GM18907 (cell line): Measurements from ENCODE around the gene ADAD2.

Source experiments
- ATAC-seq: cut with Tn5 transposase; IDR thresholded peaks from one replicate; pipeline ENCODE4 v1.9.1; 2021; ENCODE audit warnings: mild to moderate bottlenecking, moderate library complexity; ENCODE audit not compliant: unreplicated experiment

The ADAD2 gene

DNA sequence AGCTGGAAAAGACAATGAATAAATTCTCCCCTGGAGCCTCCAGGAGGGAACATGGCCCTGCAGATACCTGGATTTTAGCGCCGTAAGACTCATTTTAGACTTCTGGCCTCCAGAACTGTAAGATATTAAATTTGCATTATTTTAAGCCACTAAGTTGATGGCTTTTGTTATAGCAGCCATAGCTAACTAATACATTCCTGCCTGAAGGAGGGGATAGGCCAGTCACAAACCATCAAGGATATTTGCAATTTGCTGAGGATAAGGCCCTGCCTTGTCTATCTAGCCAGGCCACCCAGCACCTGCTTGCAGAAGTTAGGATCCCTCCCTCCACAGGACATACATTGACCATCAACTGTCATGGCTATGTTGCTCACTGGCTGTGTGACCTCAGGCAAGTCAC lies 53.8 kb downstream of the ADAD2 start:
- no peak for ATAC-seq

DNA sequence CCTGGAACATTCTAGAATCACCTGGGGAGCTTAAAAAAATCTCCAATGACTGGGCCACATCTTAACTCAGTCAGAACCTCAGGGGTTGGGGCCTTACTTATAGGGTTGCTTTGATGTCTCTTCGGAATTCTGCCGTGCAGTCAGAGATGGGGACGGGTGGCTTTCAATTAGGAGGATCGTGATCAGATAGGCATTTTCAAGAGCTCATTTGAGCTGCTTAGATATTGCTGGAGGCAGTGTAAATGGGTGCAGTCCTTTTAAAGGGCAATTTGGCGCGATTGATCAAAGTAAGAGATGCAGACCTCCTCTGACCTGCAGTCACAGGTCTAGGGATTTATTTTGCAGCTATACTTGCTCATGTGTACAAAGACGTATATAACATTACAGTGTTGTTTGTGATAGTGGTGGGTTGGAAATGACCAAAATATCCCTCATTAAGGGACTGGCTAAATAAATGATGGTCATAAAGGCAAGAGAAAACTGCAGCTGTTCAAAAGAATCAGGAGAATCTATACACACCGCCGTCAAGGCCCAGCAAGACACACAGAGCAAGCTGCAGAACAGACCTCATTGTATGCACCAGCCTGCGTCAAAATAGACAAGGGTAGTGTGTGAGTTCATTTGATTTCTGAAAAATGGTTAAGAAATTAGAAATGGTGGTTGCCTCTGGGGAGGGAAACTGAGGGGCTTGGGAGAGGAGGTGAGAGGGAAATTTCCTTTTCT lies 55.2 kb downstream of the ADAD2 start:
- ATAC-seq = no peak

DNA sequence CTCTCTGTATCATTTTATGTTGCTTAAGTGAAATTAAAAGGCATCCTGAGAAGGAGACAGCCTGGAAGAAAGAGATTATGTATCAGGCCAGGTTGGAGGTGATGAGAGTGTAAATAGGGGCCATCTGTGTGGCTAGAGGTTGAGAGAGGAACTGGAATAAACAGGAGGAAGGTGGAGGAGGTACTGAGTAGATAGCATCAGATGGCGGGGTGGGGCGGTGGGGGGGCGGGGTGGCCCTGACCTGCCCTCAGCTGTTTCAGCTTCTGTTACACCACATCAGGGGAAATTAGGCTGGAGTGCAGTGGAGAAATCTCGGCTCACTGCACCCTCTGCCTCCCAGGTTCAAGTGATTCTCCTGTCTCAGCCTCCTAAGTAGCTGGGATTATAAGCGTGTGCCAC lies 55.7 kb downstream of the ADAD2 start:
- ATAC-seq = no peak
